Measurements from ENCODE around the gene PNLIPRP3. TPM values are rescaled to one million over a fixed set of nuclear protein-coding genes. Genes with fewer than 3 reads are reported as not detected.

The PNLIPRP3 gene
- total RNA-seq, 1 experiment from 2014 or later = 0.06 TPM

GRCh38 chr10:116450861-116451260 lies 23.2 kb downstream of the PNLIPRP3 start:
- no peak for DNase-seq (ENCODE audit: low read depth)

GRCh38 chr10:116451711-116452337 lies 24.2 kb downstream of the PNLIPRP3 start:
- DNase-seq (ENCODE audit: low read depth) = no peak

GRCh38 chr10:116452338-116452720 lies 24.7 kb downstream of the PNLIPRP3 start:
- DNase-seq (ENCODE audit: low read depth) = no peak

- no peak for DNase-seq (ENCODE audit: low read depth)
These were observed 29.8 kb downstream of the PNLIPRP3 start for GRCh38 chr10:116457488-116457887.

- no peak for DNase-seq (ENCODE audit: low read depth)
These were observed 32.6 kb downstream of the PNLIPRP3 start for GRCh38 chr10:116460219-116460618.

GRCh38 chr10:116461680-116462079 lies 34.0 kb downstream of the PNLIPRP3 start:
- no peak for DNase-seq (ENCODE audit: low read depth)

- DNase-seq (ENCODE audit: low read depth) = no peak
These were observed 36.6 kb downstream of the PNLIPRP3 start for GRCh38 chr10:116464257-116464656.

- DNase-seq (ENCODE audit: low read depth) = no peak
These were observed 37.9 kb downstream of the PNLIPRP3 start for GRCh38 chr10:116465546-116465945.

GRCh38 chr10:116466715-116467422 lies 39.2 kb downstream of the PNLIPRP3 start:
- DNase-seq (ENCODE audit: low read depth) = no peak

- peak; percentile 12 for DNase-seq (ENCODE audit: low read depth)
These were observed 41.8 kb downstream of the PNLIPRP3 start for GRCh38 chr10:116469437-116469836.

- no peak for DNase-seq (ENCODE audit: low read depth)
These were observed 42.4 kb downstream of the PNLIPRP3 start for GRCh38 chr10:116470071-116470470.

GRCh38 chr10:116470768-116471415 lies 43.2 kb downstream of the PNLIPRP3 start:
- peak; percentile 29 for DNase-seq (ENCODE audit: low read depth)

GRCh38 chr10:116472891-116473290 lies 45.2 kb downstream of the PNLIPRP3 start:
- DNase-seq (ENCODE audit: low read depth) = peak; percentile 35

GRCh38 chr10:116475866-116476265 lies 48.2 kb downstream of the PNLIPRP3 start:
- no peak for DNase-seq (ENCODE audit: low read depth)

GRCh38 chr10:116476461-116476860 lies 48.8 kb downstream of the PNLIPRP3 start:
- DNase-seq (ENCODE audit: low read depth) = no peak

GRCh38 chr10:116477986-116478664 lies 50.5 kb downstream of the PNLIPRP3 start:
- DNase-seq (ENCODE audit: low read depth) = no peak

- DNase-seq (ENCODE audit: low read depth) = no peak
These were observed 59.3 kb downstream of the PNLIPRP3 start for GRCh38 chr10:116486770-116487448.

- DNase-seq (ENCODE audit: low read depth) = no peak
These were observed 60.1 kb downstream of the PNLIPRP3 start for GRCh38 chr10:116487522-116488430.

GRCh38 chr10:116489460-116489859 lies 61.8 kb downstream of the PNLIPRP3 start:
- no peak for DNase-seq (ENCODE audit: low read depth)

GRCh38 chr10:116490028-116490662 lies 62.5 kb downstream of the PNLIPRP3 start:
- peak; percentile 25 for DNase-seq (ENCODE audit: low read depth)

Data from LHCN-M2 (cell line).